ENCODE data around the gene SLC12A5. TPM values are rescaled to one million over a fixed set of nuclear protein-coding genes. Genes with fewer than 3 reads are reported as not detected.

The SLC12A5 gene
- total RNA-seq, 1 donor from 2014 or later = 19.2 TPM

DNA sequence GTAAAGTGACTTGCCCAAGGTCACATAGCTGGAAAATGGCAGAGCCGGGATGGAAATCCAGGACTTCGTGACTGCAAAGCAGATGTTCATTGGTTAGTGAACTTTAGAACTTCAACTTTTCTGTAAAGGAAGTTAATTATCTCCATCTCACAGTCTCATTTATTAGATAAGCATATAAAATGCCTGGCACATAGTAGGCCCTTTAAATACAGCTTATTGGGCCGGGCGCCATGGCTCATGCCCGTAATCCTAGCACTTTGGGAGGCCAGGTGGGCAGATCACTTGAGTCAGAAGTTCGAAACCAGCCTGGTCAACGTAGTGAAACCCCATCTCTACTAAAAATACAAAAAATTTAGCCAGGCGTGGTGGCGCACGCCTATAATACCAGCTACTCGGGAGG lies 22.1 kb upstream of the SLC12A5 start:
- no peak for DNase-seq

DNA sequence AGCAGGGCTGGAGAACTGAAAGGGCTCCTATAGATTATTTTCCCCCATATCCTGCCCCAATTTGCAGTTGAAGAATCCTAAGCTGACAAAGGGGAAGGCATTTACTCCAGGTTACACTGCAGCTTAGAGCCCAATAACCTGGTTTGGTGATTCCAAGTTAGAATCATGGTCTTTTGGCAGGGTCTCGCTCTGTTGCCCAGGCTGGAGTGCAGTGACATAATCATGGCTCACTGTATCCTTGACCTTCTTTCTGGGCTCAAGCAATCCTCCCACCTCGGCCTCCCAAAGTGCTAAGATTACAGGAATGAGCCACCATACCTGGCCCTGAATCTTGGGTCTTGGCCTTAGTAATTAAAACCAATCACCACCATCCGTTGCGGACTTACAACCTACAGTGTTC lies 21.3 kb upstream of the SLC12A5 start:
- DNase-seq = no peak

DNA sequence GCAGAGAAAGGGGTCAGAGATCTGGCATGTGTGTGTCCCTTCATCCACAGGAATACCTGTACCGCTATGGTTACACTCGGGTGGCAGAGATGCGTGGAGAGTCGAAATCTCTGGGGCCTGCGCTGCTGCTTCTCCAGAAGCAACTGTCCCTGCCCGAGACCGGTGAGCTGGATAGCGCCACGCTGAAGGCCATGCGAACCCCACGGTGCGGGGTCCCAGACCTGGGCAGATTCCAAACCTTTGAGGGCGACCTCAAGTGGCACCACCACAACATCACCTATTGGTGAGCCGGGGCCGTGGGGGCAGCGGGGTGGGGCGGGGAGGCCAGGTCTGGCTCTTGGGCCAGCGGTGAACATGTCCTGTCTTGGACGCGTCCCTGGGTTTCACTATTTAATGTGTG lies 19.2 kb upstream of the SLC12A5 start:
- no peak for DNase-seq

DNA sequence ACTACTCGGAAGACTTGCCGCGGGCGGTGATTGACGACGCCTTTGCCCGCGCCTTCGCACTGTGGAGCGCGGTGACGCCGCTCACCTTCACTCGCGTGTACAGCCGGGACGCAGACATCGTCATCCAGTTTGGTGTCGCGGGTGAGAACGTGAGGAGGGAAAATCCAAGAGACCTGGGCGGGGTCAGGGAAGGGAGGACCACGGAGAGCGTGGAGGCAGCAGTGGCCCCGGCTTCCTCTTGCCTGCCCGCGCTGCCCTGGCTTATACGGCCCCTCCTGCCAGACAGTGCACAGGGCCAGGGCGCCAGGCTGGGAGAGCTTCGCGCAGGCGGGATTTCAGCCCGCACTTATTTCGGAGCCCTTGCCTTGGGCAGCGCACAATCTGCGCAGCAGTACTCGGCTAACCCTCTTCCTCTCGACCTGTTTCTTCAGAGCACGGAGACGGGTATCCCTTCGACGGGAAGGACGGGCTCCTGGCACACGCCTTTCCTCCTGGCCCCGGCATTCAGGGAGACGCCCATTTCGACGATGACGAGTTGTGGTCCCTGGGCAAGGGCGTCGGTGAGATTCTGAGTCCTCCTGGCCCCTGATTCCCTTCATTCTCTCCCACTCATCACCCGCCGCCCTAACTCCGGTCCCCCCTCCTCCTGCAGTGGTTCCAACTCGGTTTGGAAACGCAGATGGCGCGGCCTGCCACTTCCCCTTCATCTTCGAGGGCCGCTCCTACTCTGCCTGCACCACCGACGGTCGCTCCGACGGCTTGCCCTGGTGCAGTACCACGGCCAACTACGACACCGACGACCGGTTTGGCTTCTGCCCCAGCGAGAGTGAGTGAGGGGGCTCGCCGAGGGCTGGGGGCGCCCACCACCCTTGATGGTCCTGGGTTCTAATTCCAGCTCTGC lies 18.3 kb upstream of the SLC12A5 start:
- DNase-seq = no peak

DNA sequence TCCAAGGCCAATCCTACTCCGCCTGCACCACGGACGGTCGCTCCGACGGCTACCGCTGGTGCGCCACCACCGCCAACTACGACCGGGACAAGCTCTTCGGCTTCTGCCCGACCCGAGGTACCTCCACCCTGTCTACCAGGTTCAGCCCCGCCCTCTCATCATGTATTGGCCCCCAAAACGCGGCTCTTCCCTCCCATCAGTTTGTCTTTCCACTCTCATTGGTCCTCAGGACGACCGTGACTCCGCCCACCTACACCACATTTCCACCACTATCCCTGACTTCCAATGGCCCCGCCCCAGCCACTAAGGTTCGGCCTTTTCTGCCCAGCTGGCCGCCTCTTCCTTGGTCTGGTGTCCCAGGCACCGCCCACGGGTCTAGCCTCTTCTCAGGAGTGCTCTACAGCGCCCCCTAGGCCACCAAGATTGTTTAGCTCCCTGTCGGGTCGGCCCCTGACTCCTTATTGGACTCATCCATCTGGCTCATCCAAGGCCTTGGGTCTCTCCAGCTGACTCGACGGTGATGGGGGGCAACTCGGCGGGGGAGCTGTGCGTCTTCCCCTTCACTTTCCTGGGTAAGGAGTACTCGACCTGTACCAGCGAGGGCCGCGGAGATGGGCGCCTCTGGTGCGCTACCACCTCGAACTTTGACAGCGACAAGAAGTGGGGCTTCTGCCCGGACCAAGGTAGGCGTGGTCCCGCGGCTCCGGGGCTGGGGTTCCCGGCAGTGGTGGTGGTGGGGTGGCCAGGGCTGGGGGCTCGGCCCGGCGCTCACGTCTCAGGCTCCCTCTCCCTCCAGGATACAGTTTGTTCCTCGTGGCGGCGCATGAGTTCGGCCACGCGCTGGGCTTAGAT lies 17.2 kb upstream of the SLC12A5 start:
- DNase-seq = no peak

DNA sequence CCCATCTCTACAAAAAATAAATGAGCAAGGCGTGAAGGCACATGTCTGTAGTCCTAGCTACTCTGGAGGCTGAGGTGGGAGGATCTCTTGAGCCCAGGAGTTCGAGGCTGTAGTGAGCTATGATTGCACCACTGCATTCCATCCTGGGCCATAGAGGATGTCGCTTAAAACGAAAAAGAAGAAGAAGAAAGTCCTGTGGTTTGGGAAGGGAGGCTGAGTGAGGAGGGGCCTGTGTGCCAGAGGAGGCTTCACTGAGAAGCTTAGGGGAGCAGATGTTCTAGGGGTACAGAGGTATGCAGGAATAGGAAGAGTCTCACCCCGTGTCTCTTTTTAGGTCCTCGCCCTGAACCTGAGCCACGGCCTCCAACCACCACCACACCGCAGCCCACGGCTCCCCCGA lies 16.1 kb upstream of the SLC12A5 start:
- DNase-seq = no peak

DNA sequence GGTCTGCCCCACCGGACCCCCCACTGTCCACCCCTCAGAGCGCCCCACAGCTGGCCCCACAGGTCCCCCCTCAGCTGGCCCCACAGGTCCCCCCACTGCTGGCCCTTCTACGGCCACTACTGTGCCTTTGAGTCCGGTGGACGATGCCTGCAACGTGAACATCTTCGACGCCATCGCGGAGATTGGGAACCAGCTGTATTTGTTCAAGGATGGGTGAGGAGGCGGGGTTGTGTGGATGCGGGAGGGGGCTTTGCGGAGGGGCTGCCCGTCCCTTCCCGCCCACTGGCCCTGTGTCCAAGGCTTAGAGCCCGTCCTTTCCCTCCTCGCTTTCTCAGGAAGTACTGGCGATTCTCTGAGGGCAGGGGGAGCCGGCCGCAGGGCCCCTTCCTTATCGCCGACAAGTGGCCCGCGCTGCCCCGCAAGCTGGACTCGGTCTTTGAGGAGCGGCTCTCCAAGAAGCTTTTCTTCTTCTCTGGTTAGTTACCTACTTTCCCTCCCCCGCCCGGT lies 15.6 kb upstream of the SLC12A5 start:
- no peak for DNase-seq

DNA sequence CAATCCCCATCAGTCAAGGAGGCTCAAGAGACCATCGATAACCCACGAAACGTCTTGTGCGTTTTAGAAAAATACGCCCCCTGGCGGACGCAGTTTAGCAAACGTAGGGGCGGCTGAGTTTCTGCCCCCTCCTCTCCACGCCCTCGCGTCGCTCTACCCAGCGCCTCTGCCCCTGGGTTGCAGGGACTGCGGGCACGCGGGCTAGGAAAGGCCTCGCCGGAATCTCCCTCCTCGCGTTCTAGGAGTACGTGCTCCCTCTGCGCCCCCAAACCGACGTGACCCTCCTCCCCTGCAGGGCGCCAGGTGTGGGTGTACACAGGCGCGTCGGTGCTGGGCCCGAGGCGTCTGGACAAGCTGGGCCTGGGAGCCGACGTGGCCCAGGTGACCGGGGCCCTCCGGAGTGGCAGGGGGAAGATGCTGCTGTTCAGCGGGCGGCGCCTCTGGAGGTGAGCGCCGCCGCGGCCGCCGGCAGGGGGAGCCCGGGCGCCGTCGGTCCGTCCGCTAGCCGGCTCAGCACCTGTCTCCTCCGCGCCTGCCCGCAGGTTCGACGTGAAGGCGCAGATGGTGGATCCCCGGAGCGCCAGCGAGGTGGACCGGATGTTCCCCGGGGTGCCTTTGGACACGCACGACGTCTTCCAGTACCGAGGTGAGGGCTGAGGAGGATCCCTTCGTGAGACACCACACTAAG lies 15.0 kb upstream of the SLC12A5 start:
- DNase-seq = no peak

DNA sequence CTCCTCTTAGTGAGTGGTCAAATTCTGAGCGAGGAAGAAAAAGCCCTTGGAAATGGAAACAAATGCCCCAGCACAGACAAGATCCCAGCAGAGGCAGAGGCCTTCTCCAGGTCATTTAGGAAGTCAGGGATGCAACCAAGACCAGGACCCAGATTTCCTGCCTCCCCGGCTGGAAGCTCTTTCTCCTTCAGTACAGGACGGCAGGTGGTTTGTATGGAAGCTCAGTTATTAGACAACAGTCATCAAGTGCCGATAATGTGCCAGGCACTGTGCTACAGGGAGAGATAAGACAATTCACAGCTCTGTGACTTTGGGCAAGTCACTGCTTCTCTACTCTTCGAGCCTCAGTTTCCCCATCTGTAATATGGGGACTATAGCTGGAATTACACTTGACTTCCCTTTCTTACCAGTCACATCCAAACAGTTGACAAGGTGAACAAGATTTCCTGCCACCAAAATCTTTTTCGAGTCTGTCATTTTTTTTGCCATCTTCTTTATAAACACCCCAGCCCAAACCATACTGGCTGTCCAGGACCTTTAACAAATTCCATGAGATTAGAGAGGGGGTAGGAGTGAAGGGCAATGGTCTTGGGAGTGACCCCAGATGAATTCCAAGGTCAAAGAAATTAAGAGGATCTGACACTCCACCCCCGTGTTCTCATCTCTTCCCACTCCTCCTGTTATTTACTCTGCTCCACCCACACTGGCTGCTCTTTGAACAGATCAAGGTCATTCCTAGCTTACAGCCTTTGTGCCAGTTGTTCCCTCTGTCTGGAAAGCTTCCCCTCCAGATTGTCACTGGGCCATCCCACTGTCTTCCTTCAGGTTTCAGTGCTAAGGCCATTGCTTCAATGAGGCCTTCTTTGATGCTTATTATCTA lies 14.3 kb upstream of the SLC12A5 start:
- no peak for DNase-seq

DNA sequence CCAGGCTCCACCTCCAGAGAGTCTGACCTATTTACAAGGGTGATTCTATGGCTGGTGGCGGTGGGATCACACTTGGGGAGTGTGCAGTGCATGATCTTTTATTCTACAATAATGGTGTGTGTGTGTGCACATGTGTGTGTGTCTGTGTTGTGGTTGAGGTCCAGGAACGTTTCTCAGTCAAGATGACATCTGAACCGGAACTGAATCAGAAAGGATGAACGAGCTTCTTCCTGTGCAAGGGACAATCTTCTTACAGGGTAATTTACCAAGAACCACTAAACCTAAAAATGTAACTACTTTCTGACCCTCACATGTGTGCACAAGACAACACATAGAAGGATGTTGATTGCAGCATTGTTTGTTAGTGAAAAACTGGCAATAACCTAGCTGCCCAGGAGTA lies 11.7 kb upstream of the SLC12A5 start:
- no peak for DNase-seq

DNA sequence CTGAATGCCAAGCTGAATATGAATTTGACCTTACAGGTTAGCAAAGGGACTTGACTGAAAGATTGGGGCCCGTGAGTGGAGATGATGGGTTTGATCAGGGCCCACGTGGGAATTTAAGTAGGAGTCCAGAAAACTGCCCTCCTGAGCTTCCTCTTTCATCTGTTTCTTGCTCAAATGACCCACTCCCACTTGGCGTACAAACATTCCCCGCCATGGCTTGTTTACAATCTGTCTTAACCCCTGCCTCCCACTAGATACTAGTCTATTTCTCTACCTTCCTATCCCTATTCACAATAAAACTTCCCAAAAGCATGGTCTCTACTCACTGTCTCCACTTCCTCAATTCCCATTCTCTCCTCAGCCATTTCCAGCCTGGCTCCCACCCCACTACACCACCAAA lies 10.9 kb upstream of the SLC12A5 start:
- DNase-seq = no peak

DNA sequence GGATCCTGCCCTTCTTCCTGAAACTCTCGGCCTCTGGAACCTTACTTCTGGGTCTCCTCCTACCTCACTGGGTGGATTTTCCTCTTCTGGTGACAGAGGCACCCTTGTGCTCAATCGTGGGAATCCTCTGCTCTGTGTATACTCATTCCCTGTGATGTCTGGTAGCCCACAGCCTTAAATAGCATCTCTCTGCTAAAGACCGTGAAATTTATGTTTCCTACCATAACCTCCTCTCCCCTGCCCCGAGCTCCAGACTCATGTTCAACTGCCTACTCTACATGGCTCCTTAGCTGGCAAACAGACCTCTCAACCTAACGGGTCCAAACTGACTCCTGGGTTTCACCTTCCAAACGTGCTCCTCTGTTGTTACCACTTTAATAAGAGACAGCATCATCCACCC lies 10.4 kb upstream of the SLC12A5 start:
- no peak for DNase-seq

DNA sequence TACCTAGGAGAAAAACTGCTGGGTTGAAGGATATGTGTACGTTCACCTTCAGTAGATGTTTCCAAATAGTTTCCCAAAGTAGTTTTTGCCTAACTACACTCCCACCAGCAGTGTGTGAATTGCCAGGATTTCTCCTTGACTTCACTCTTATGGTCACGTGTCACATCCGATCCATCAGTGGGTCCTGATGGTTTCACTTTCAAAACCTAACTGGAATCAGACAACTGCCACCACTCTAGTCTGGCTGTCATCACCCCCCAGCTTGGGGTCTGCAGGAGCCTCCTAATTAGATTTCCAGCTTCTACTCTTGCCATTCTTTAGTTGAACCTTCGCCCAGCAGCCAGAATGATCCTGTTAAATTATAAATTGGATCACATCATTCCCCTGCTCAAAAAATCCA lies 8.5 kb upstream of the SLC12A5 start:
- no peak for DNase-seq

DNA sequence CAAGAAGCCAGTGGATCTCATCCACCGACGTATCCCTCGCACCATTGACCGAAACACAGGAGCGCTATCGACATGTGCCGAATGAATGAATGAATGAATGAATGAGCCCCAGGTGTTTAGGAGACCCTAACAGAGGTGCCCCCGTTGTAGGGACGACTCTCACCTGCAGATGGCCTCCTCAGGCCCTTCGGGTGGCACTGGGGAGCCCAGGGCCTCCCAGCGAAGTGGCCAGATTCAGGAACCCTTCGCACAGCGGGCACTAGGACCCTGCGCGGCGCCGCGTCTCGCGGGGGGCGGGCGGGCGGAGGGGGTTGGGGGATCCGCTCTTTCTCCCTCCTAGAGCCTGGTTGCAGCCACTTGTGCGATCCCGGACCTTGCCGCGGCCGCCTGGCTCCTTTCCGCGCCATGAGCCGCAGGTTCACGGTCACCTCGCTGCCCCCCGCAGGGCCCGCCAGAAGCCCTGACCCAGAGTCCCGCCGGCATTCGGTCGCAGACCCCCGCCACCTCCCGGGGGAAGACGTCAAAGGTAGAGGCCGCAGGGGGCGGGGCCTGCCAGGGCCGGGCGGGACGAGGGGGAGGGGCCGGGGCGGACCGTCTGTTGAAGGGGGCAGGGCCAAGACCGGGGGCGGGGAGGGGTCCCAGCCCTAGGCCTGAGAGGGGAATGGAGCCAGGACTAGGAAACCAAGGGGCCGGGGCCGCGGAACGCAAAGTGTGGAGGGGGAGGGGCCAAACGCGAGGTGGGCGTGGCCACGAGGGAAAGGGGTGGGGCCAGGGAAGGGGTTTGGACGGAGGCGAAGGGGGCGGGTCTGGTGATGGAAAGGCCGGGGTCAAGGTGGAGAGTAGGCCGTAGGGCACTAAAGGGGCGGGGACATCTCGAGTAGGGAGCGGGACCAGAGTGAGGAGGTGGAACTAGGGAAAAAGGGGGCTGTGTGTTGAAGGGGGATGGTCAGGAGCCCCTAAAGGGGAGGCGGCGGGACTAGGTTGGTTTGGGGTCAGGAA lies 7.4 kb upstream of the SLC12A5 start:
- DNase-seq = peak; percentile 26

DNA sequence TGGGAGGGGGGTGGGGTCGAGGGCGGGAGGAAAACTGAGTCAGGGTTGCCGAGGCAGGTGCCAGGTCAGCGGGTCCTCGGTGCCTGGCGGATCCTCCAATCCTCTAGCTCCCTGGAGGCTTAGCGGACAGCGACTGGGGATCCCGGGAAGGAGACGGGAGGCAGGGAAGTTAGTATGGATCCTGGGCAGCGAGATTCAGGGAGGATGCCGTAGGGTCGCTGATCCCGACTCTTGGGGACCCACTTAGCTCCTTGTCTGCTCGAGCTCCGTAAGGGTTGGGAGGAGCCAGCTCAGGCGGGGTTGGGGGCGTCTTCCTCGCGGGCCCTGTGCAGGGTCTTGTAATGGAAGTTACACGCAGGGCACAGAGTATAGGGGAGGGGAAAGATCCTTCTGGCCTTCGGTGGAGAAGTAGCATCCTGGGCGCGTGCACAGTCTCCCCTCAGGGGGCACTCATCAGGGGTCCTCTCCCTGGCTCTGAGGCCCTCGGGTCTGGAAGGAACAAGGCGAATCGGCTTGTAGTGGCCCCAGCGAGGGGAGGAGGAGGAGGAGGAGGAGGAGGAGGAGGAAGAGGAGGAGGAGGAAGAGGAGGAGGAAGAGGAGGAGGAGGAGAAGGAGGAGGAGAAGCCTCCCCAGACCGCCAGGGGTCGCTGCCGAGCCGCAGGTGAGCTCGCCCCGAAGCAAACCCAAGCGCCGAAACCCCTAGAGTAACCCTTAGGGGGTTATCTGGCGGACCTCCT lies 6.4 kb upstream of the SLC12A5 start:
- peak; percentile 48 for DNase-seq

DNA sequence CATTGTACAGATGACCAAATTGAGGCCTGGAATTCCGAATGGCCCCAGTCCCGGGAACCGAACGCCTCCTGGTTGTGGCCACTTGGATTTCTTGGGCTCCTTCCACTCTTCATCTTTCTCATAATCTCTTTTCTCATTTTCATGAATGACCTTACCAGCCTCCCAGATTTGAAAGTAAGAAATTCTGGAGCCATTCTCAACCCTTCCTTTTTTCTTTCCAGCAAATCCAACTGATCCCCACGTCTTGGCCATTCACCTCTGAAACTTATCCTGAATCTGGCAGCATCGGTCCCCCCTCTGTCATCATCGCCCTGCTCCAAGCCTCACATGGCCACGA lies 5.9 kb upstream of the SLC12A5 start:
- DNase-seq = no peak

DNA sequence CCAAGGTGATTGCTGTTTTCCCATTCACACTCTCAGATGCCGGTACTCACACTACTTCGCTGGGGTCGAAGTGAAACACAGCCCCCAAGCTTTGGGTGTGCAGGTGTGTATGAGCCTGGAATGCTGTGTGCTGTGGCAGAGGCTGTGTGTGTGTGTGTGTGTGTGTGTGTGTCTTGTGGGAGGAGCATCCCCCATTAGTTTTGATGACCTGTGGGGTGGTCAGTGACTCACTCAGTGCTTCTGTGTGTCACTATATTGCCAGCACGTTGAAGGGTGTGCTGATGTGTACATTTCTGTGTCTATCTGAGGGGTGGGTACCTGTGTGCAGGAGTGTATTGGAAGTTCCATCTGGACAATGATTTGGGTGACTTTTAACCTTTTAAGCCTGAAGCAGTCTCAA lies 5.0 kb upstream of the SLC12A5 start:
- DNase-seq = no peak

DNA sequence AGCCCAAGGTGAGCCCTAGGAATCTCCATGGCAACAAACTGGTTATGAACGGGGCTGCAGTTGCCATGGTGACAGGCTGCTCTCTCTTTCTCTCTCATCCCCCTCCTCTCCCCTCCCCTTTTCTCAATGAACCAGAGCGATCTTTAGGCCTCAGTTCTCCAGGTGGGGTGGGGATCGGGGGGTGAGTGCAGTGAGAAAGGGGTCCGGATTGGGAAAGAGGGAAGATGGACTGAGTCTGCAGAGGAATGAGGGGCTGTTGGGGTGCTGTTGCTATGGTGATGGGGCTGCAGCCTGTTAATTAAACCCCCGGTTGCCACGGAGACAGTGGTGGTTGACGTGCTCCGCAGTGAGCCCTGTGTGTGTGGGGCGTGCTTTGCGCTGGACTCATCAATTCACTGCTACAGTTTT lies 3.6 kb upstream of the SLC12A5 start:
- DNase-seq = no peak

DNA sequence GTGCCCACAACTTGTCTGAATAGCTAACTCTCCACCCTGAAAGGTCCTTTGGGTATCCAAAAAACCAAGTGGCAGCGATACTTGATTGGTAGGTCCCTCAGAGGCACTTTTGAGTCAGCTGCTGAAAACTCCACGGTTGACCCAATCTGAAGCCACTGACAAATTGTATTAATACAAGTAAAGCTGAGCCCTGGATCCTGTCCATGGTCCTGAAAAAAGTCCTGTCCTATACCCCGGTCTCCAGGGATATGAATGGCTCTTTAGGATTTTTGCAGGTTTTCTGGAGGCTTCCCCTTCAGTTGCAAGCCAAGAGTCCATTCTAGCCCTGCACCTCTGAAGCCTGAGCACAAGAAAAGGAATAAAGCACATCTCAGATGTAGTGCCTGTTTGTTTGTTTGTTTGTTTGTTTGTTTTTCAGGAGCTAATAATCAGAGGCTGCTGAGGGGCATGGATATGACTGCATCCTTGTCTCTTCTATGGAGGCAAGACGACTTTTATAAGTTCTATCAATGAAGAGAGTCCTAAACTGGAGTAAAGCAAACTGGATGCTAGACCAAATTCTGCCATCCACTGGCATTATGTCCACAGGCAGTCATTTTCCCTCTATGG lies 1.7 kb upstream of the SLC12A5 start:
- DNase-seq = no peak

Data from occipital lobe (tissue), 2 donors.